K562 (cell line): Measurements from ENCODE around the gene TPRX2. TPM values are rescaled to one million over a fixed set of nuclear protein-coding genes. Genes with fewer than 3 reads are reported as not detected.
A peak's percentile ranks its signal among the peaks of the same experiment; 100 is the strongest.

ENCODE experiments used
- CBFB ChIP-seq: sonication (generic); formaldehyde crosslinking; IDR thresholded peaks from 2 replicates; pipeline ENCODE4 v1.4.0; 2020; ENCODE audit warnings: mild to moderate bottlenecking, missing genetic modification reagents
- MAFG ChIP-seq: fragments of 450-650 bp; conservative IDR thresholded peaks from 2 replicates; pipeline ENCODE4 v1.6.1; 2016; ENCODE audit warnings: missing genetic modification characterization, missing compliant biosample characterization
- MGA ChIP-seq: fragments of 450-650 bp; IDR thresholded peaks from 2 replicates; pipeline ENCODE4 v1.6.1; 2016; ENCODE audit warnings: mild to moderate bottlenecking, moderate library complexity
- NR3C1 ChIP-seq: sonication (generic); formaldehyde crosslinking; IDR thresholded peaks from 2 replicates; pipeline ENCODE4 v1.8.1; 2022; ENCODE audit warnings: missing genetic modification reagents
- POLR2A ChIP-seq: fragments of 450-650 bp; conservative IDR thresholded peaks from 2 replicates; pipeline ENCODE4 v1.6.1; 2016
- TFAP4 ChIP-seq: sonication (generic); formaldehyde crosslinking; IDR thresholded peaks from 2 replicates; pipeline ENCODE4 v1.8.0; 2022; ENCODE audit warnings: missing genetic modification reagents, mild to moderate bottlenecking, moderate library complexity, borderline replicate concordance
- ZBTB2 ChIP-seq: fragments of 450-650 bp; IDR thresholded peaks from 2 replicates; pipeline ENCODE4 v1.6.1; 2016; ENCODE audit warnings: antibody characterized with exemption
- ZNF518B ChIP-seq: fragments of 250-450 bp; sonication (Bioruptor Pico); IDR thresholded peaks from 2 replicates; pipeline ENCODE4 v1.5.0; 2021; ENCODE audit warnings: mild to moderate bottlenecking, moderate library complexity
- polyA plus RNA-seq, 8 experiments: library from polyadenylated mRNA; depleted of rRNA in 4 of 8; stranded (reverse) in 5 of 8; unstranded in 3 of 8; fragments of >200 nt; fragmentation: Nextera tagmentation in 2 of 8; fragmentation: Illumina TruSeq in 1 of 8; extraction: Ambion mirVana in 2 of 8; extraction: Trizol in 1 of 8; gene quantifications; 2 replicates each; pipeline versions ENCODE4 v1.2.1 to v1.2.3, GENCODE V29; 2011 to 2014; ENCODE audit warnings: inconsistent platforms in 1 of 8, missing spikeins in 1 of 8
- total RNA-seq, 7 experiments: library from RNA; depleted of rRNA in 6 of 7; stranded (reverse); fragments of >200 nt in 6 of 7; fragmentation: Illumina TruSeq in 2 of 7; extraction: Trizol in 2 of 7; gene quantifications; 2 replicates each; pipeline versions ENCODE4 v1.2.1 to v1.2.3, GENCODE V29; 2011 to 2021; ENCODE audit warnings: low replicate concordance in 1 of 7

TPRX2 gene
- total and polyA plus RNA-seq, 9 of the 15 experiments (the other 6 are each of a cell fraction or from before 2014, with no cell fraction given): not detected

- TF ChIP-seq ZNF518B (CRISPR knock-in tag) (no peak), MAFG (tag) (no peak), MGA (peak; percentile 46; the same call in 1 of the 2 replicates), POLR2A (no peak), TFAP4 (peak; percentile 82; the same call in 1 of the 2 replicates), ZBTB2 (0 out of 2 replicates have a peak, but pooled peaks have one; percentile 71), CBFB (0 out of 2 replicates have a peak, but pooled peaks have one; percentile 38), NR3C1 (CRISPR knock-in tag) (no peak)
These were observed 32.5 kb downstream of the TPRX2 start (continued) for GRCh38 chr19:47891622-47891922.
